Neutrophil (primary cell): Measurements from ENCODE around the gene TNK1.

Experiments used
- H3K27ac ChIP-seq: fragments of 200-600 bp; sonication (generic); 2 replicates; pipeline ENCODE4 v1.5.1; 2016; ENCODE audit warnings: mild to moderate bottlenecking, moderate library complexity
- H3K27me3 ChIP-seq: fragments of 200-600 bp; sonication (generic); 2 replicates; pipeline ENCODE4 v1.6.0; 2016; ENCODE audit warnings: mild to moderate bottlenecking
- H3K36me3 ChIP-seq: fragments of 200-600 bp; sonication (generic); 2 replicates; pipeline ENCODE4 v1.5.1; 2017
- H3K4me1 ChIP-seq, 2 experiments: fragments of 200-600 bp in 1 of 2; sonication (generic) in 1 of 2; 1 replicate in 1 of 2; 2 replicates in 1 of 2; pipeline versions ENCODE4 v1.5.1 to v1.6.1; 2013 to 2016; ENCODE audit warnings: low read depth in 1 of 2, low read length in 1 of 2, mild to moderate bottlenecking in 1 of 2, moderate library complexity in 1 of 2; ENCODE audit not compliant: control insufficient read depth in 1 of 2, insufficient read depth in 1 of 2
- H3K4me3 ChIP-seq, 2 experiments: fragments of 200-600 bp in 1 of 2; sonication (generic) in 1 of 2; 1 replicate in 1 of 2; 2 replicates in 1 of 2; pipeline ENCODE4 v1.5.1; 2013 to 2016; ENCODE audit warnings: low read depth in 1 of 2, low read length in 1 of 2, mild to moderate bottlenecking in 1 of 2, moderate library complexity in 1 of 2
- H3K9me3 ChIP-seq: fragments of 200-600 bp; sonication (generic); 2 replicates; pipeline ENCODE4 v1.5.1; 2016
- CTCF ChIP-seq: fragments of 200-600 bp; sonication (generic); IDR thresholded peaks from 2 replicates; pipeline ENCODE4 v1.5.1; 2016; ENCODE audit warnings: antibody characterized with exemption

The TNK1 gene

GRCh38 chr17:7398612-7399011 lies 17.7 kb downstream of the TNK1 start:
- no peak overlapping the region for H3K4me3 ChIP-seq
- no peak overlapping the region for H3K27ac ChIP-seq
- peaks cover 21 to 26% of the 10 kb centered on the region in 2 experiments for H3K4me1 ChIP-seq
- no peaks in the 10 kb centered on the region for H3K9me3 ChIP-seq
- peaks cover 4% of the 10 kb centered on the region for H3K27me3 ChIP-seq
- no peak for TF ChIP-seq CTCF
- no peaks in the 10 kb centered on the region for H3K36me3 ChIP-seq

DNA sequence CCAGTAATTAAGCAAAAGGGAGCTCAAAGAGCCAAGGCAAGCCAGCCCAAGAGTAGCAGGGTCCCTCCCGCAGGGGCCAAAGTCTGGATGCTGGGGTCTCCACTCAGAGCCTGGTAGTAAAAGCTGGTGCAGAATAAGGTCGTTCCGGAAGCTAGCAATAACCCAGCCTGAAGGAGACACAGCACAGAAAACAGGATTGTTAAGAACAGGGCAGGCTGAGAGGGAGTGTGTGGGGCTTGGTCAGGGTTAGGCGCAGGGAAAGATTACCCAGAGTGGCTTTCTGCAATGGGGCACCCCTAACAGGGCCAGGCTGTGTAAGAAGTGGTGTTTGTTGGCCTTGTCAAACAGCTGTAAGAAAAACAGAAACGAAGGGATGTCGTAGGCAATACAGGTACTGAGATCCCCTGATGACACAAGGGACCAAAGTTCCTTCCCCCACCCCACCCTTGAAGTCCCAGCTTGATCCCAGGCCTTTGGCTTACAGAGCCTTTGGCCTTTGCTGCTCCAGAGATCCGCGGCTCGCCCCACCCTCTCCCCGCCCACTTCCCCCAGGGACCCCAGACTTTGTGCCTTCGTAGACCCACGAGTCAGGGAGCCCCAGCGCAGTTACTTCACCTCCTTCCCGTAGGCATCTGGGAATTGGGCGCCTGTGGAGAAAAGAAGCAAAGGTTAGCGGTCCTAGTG lies 22.3 kb downstream of the TNK1 start:
- no peaks in the 10 kb centered on the region for H3K36me3 ChIP-seq
- no peaks in the 10 kb centered on the region for H3K9me3 ChIP-seq
- no peak for TF ChIP-seq CTCF
- H3K27me3 ChIP-seq: peaks cover 40% of the 10 kb centered on the region
- H3K4me1 ChIP-seq: peaks cover 14 to 30% of the 10 kb centered on the region in 2 experiments
- peak overlapping the region; percentile 65 to 71 for H3K4me3 ChIP-seq
- peak overlapping the region; percentile 72 for H3K27ac ChIP-seq

GRCh38 chr17:7403727-7403976 lies 22.8 kb downstream of the TNK1 start:
- H3K9me3 ChIP-seq: no peaks in the 10 kb centered on the region
- H3K4me3 ChIP-seq: peak overlapping the region; percentile 65 to 71
- H3K36me3 ChIP-seq: no peaks in the 10 kb centered on the region
- TF ChIP-seq CTCF: no peak
- H3K27me3 ChIP-seq: peaks cover 44% of the 10 kb centered on the region
- peaks cover 14 to 30% of the 10 kb centered on the region in 2 experiments for H3K4me1 ChIP-seq
- H3K27ac ChIP-seq: peak overlapping the region; percentile 72

- Histone ChIP-seq H3K4me3 (peak within 1 kb of the TSS; percentile 65 to 71), H3K27ac (peak within 1 kb of the TSS; percentile 72), H3K4me1 (peaks cover 14 to 30% of the 10 kb centered on the region in 2 experiments), H3K36me3 (no peaks in the 10 kb centered on the region), H3K9me3 (no peaks in the 10 kb centered on the region), H3K27me3 (peaks cover 49% of the 10 kb centered on the region)
- peak; percentile 84 for TF ChIP-seq CTCF
Measured at GRCh38 chr17:7403977-7404736, 23.3 kb downstream of the TNK1 start, which contains the start of gene TMEM256. Gene TMEM256, minus strand, starts transcription at chr17:7404097. Its CDS starts 13 bp downstream, at chr17:7404084.

GRCh38 chr17:7404737-7405349 lies 24.0 kb downstream of the TNK1 start:
- no peak for TF ChIP-seq CTCF
- no peaks in the 10 kb centered on the region for H3K9me3 ChIP-seq
- H3K4me3 ChIP-seq: peak overlapping the region; percentile 65 to 71
- H3K27ac ChIP-seq: peak overlapping the region; percentile 72
- H3K36me3 ChIP-seq: no peaks in the 10 kb centered on the region
- peaks cover 14 to 30% of the 10 kb centered on the region in 2 experiments for H3K4me1 ChIP-seq
- H3K27me3 ChIP-seq: peaks cover 56% of the 10 kb centered on the region
